Central memory CD8-positive, alpha-beta T cell (primary cell): ENCODE data around the gene DCDC2B.

ENCODE experiments used
- ATAC-seq: fragments of 150-1000 bp; cut with Tn5 transposase; replicated peaks from 2 replicates; pipeline ENCODE4 v1.10.0; 2022; ENCODE audit warnings: mild to moderate bottlenecking, moderate FRiP score, moderate number of reproducible peaks; ENCODE audit not compliant: poor library complexity, severe bottlenecking; ENCODE audit errors: extremely low read depth
- DNase-seq, 2 donors: peaks; one replicate each; pipeline ENCODE4 v3.0.0; 2021; ENCODE audit warnings: low spot score in 2 of 2
- H3K27ac Mint-ChIP-seq: one replicate; pipeline ENCODE4 v1.8.0; 2022; ENCODE audit warnings: low read depth, mild to moderate bottlenecking, moderate library complexity, mixed read lengths
- H3K27me3 Mint-ChIP-seq: one replicate; pipeline ENCODE4 v1.8.0; 2022; ENCODE audit warnings: mixed read lengths
- H3K36me3 Mint-ChIP-seq: one replicate; pipeline ENCODE4 v1.8.0; 2022; ENCODE audit warnings: mild to moderate bottlenecking, moderate library complexity, mixed read lengths; ENCODE audit not compliant: insufficient read depth
- H3K4me1 Mint-ChIP-seq: one replicate; pipeline ENCODE4 v1.8.0; 2022; ENCODE audit warnings: mixed read lengths
- H3K4me3 Mint-ChIP-seq: one replicate; pipeline ENCODE4 v1.8.0; 2022; ENCODE audit warnings: mild to moderate bottlenecking, moderate library complexity, mixed read lengths
- H3K9me3 Mint-ChIP-seq: one replicate; pipeline ENCODE4 v1.8.0; 2022; ENCODE audit warnings: mixed read lengths

DCDC2B gene

DNA sequence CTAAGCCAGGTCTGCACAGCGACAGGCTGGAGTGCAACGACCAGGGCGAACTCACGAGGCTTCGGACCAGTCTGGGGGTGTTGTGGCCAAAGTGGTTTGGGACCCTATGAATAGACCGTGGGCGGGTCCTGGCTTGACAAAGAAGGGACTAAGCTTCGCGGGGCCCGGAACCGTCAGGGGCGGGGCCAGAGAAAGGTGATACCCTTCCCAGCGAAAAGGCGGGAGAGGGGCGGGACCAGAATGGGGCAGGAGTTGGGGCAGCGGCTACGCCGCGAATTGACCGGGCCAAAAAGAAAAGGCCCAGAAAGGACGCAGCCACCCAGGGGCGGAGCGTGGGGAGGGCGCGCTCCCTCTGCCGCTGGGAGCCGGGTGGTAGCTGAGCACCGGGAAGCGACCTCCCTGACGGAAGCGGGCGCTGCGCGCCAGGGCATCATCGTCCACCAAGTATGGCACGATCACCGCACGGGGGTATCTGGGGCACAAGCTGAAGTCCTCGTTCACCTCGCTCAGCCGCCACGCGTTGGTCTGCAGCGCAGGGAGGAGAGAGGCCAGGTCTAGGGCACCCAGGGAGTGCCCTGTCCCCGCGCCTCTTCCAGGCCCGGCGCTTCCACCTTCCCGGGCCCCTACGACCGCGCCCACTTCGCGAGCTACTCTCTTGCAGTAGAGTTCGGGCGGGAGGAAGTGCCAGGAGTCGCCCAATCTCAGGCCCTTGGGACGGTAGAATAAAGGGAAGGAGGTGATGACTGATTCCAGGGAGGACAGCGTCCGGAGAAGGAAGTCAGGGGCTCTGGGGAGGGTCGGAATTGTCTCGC is 31.5 kb downstream of the DCDC2B start:
- ATAC-seq (peak; percentile 75), DNase-seq (peak in 1 of 2 donors; percentile 29)
- Mint-ChIP-seq H3K4me3 (peak overlapping the region; percentile 85), H3K9me3 (no peaks in the 10 kb centered on the region), H3K4me1 (peaks cover 8% of the 10 kb centered on the region), H3K27ac (no peak overlapping the region), H3K36me3 (peaks cover 5% of the 10 kb centered on the region), H3K27me3 (no peaks in the 10 kb centered on the region)

DNA sequence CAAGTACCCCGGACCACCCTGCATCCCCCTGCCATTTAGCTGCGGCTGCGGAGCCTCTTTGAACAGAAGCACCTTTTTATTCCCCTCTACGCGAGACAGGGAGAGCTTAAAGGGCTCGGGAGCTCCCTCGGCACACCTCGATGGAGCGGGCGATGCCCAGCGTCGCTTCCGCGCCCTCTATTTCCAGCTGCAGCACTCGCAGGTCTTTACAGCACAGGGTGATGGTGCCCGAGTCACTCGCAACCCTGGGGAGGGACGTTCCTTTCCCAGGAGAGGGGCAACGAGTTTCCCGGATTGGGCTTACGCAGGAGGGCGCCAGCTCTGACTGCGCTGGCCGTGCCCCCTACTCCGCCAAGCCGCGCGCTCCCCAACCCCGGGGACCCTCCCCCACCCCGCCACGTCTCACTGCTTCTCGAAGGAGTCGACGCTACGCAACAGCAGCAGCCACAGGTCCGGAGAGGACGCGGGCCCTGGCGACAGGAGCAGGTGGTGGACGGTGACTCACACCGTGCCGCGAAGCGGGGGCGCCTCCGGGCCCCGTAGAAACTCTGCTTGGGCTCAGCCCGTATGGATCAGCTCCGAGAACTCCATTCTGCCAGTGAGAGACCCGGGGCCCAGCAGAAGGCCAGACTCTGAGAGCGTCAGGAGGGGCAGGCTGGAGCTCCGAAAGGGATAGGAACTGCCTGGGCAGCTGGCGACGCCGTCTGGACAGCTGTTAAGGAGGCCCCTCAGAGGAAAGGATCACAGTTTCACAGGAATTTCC is 32.3 kb downstream of the DCDC2B start:
- DNase-seq (no peak), ATAC-seq (peak; percentile 74)
- H3K36me3 Mint-ChIP-seq, result peaks cover 5% of the 10 kb centered on the region
- H3K9me3 Mint-ChIP-seq, result no peaks in the 10 kb centered on the region
- peak overlapping the region; percentile 62 for H3K27ac Mint-ChIP-seq
- peaks cover 8% of the 10 kb centered on the region for H3K4me1 Mint-ChIP-seq
- peak overlapping the region; percentile 85 for H3K4me3 Mint-ChIP-seq
- H3K27me3 Mint-ChIP-seq, result no peaks in the 10 kb centered on the region

DNA sequence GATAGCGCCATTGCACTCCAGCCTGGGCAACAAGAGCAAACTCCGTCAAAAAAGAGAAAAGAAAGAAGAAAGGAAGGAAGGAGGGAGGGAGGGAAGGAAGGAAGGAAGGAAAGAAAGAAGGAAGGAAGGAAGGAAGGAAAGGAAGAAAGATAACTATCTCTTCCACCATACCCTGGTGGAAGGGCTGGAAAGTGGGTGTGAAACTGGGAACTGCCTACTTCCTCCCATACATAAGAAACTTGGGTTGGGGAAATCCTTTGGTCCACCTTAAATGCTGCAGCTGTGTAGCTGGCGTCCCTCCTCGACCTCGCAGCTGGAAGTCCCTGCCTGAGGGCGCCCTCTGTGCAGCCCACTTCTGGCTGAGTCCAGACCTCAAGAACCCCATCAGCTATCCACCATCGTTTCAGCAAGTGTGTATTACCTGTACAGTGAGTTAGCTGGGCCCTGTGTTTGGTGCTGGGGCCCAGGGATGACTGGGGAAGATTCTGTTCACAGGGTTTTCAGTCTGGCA is 33.5 kb downstream of the DCDC2B start:
- no peak overlapping the region for H3K4me3 Mint-ChIP-seq
- H3K9me3 Mint-ChIP-seq, result no peaks in the 10 kb centered on the region
- H3K27ac Mint-ChIP-seq, result no peak overlapping the region
- DNase-seq (no peak), ATAC-seq (no peak)
- peaks cover 8% of the 10 kb centered on the region for H3K4me1 Mint-ChIP-seq
- no peaks in the 10 kb centered on the region for H3K27me3 Mint-ChIP-seq
- H3K36me3 Mint-ChIP-seq, result peaks cover 5% of the 10 kb centered on the region

DNA sequence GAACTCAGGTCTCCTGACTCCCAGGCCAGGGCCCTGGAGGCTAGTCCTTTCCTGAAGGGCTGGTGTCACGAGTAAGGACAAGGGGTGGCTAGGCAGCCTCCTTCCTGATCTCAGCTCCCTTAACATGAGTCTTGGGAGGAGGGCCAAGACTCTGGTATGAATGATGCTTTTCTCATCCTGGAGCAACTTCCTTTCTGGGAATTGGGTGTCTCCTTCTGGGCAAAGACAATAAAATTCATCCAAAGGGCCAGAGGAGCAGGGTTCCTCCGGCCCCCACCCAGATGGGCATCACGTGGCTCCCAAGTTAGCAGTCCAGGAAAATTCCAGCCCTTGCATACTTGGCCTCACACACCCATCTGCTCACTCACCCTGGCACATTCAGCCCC is 38.0 kb downstream of the DCDC2B start, which contains the start of gene FAM167B:
Gene FAM167B, plus strand, starts transcription at position 335 of the 386 bp plus-strand sequence. CDS start 200 bp downstream, outside the sequence.
- ATAC-seq (no peak), DNase-seq (no peak)
- Mint-ChIP-seq H3K27me3 (no peaks in the 10 kb centered on the region), H3K36me3 (peaks cover 17% of the 10 kb centered on the region), H3K4me3 (peak within 1 kb of the TSS; percentile 97), H3K4me1 (peaks cover 46% of the 10 kb centered on the region), H3K27ac (peak within 1 kb of the TSS; percentile 98), H3K9me3 (no peaks in the 10 kb centered on the region)

DNA sequence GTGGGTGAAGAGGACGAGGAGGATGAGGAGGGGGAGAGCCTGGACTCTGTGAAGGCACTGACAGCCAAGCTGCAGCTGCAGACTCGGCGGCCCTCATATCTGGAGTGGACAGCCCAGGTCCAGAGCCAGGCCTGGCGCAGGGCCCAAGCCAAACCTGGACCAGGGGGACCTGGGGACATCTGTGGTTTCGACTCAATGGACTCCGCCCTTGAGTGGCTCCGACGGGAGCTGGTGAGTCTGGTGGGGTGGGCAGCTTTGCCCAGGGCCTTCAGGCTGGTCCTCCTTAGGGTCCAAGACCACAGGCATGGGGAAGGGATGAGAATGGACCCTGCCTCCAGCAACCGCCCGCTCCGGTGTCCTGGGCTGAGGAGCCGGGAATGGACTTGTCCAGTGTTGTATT is 38.6 kb downstream of the DCDC2B start:
- Mint-ChIP-seq H3K36me3 (peaks cover 20% of the 10 kb centered on the region), H3K9me3 (no peaks in the 10 kb centered on the region), H3K27me3 (no peaks in the 10 kb centered on the region), H3K4me3 (peak overlapping the region; percentile 97), H3K27ac (peak overlapping the region; percentile 98), H3K4me1 (peaks cover 46% of the 10 kb centered on the region)
- no peak for DNase-seq
- ATAC-seq, result no peak

DNA sequence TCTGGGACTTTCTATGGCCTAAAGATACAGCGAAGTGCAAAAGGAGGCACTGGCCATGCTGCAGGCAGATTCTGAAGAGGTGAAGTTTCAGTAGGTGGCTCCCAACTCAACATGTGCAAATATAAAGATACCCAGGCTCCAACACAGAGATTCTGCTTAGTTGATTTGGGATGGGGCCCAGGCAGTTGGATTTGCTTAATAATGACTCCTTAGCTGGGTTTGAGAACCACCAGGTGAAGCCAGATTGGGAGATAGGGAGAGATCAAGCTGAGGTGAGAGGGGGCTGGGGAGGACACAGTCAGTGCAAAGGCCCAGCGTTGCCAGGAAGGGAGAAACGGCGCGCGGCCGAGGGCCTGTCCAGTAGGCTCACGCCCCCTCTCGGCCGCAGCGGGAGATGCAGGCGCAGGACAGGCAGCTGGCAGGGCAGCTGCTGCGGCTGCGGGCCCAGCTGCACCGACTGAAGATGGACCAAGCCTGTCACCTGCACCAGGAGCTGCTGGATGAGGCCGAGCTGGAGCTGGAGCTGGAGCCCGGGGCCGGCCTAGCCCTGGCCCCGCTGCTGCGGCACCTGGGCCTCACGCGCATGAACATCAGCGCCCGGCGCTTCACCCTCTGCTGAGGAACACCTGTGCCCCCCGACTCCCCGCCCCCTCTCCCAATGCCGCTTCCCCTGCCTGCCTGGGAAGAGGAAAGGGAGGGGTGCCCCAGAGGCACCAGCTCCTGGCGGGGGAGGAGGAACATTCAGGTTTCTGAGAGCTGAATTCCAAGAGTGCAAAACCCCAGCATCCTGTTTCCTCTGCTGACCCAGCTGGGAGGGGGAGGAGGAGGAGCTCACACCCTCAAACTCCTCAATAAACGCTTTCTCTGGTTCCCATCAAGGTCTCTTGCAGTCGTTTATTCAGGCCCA is 39.3 kb downstream of the DCDC2B start:
- Mint-ChIP-seq H3K9me3 (no peaks in the 10 kb centered on the region), H3K27ac (peak overlapping the region; percentile 98), H3K4me3 (peak overlapping the region; percentile 97), H3K27me3 (no peaks in the 10 kb centered on the region), H3K4me1 (peaks cover 50% of the 10 kb centered on the region), H3K36me3 (peaks cover 22% of the 10 kb centered on the region)
- ATAC-seq (no peak), DNase-seq (peak; percentile 50 to 71)

- H3K9me3 Mint-ChIP-seq, result no peaks in the 10 kb centered on the region
- H3K27me3 Mint-ChIP-seq, result no peaks in the 10 kb centered on the region
- peaks cover 59% of the 10 kb centered on the region for H3K4me1 Mint-ChIP-seq
- H3K4me3 Mint-ChIP-seq, result peak overlapping the region; percentile 97
- ATAC-seq (peak; percentile 88), DNase-seq (peak; percentile 60 to 81)
- H3K36me3 Mint-ChIP-seq, result peaks cover 30% of the 10 kb centered on the region
- H3K27ac Mint-ChIP-seq, result peak overlapping the region; percentile 98
Observed at GRCh38 chr1:32249831-32250525, 41.1 kb downstream of the DCDC2B start.

DNA sequence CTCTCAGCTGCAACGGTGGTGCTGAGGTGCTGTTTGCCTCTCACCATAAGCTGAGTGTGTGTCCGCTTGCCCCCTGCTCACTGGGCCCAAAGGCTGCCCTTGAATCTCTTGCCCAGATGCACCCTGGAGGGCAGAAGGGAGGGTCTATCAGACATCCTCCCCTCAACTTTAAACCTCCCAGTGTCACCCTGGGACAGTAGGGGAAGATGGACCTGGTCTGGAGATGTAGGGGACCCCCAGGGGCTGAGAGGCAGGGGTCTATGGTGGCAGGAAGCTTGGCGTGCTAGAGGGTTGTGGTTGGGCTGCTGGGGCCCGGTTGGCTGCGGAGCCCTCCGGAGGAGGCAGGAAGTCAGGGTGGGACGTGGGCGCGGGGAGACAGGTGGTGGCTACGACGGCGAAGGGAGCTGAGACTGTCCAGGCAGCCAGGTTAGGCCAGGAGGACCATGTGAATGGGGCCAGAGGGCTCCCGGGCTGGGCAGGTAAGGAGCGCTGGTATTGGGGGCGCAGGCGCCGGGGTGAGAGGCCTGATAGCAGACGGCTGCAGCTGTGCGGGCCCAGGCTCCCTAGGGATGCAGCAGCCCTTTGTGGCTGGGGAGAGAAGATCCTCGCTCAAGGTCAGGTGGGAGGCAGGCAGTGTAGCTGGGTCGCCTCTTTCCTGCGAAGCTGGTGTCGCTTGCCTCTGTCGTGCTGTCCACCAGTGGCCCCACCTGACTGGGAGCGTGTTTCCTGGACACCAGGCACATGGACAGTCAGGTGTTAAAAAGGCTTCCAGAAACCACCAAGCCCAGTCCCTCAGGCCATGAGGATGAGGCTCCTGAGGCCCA is 42.2 kb downstream of the DCDC2B start, which contains the start of gene LCK:
Gene LCK, plus strand, starts transcription at position 373 of the 824 bp plus-strand sequence. CDS start 23,065 bp downstream, outside the sequence.
- peak in 1 of 2 donors; percentile 46 for DNase-seq
- Mint-ChIP-seq H3K36me3 (peaks cover 34% of the 10 kb centered on the region), H3K9me3 (no peaks in the 10 kb centered on the region)

GRCh38 chr1:32255072-32256071 is 46.5 kb downstream of the DCDC2B start:
- peak overlapping the region; percentile 97 for H3K4me3 Mint-ChIP-seq
- no peak for DNase-seq
- peak; percentile 20 for ATAC-seq
- H3K27ac Mint-ChIP-seq, result peak overlapping the region; percentile 86
- H3K36me3 Mint-ChIP-seq, result peaks cover 59% of the 10 kb centered on the region
- no peaks in the 10 kb centered on the region for H3K27me3 Mint-ChIP-seq
- H3K4me1 Mint-ChIP-seq, result peaks cover 54% of the 10 kb centered on the region
- H3K9me3 Mint-ChIP-seq, result no peaks in the 10 kb centered on the region

More for the DNA sequence above, 42.2 kb downstream of the DCDC2B start, which contains the start of gene LCK:
- no peak for ATAC-seq
- no peaks in the 10 kb centered on the region for H3K27me3 Mint-ChIP-seq
- peak within 1 kb of the TSS; percentile 97 for H3K4me3 Mint-ChIP-seq
- H3K4me1 Mint-ChIP-seq, result peaks cover 59% of the 10 kb centered on the region
- H3K27ac Mint-ChIP-seq, result peak within 1 kb of the TSS; percentile 98
